ENCODE results near the gene EDEM3.
"Not testable (repeated sequence)": the region's sequence is repeated elsewhere in the genome, so short reads cannot be mapped to it uniquely, and the experiment has no call there.

Gene EDEM3

GRCh38 chr1:184686540-184686939 is 68.1 kb downstream of the EDEM3 start:
- POLR2A ChIA-PET = no interaction called here
- CTCF ChIA-PET = no interaction called here
- no peak for TF ChIP-seq NFRKB (IDR thresholded peaks at IDR 0.05)
- no peak for TF ChIP-seq SUZ12 (IDR thresholded peaks at IDR 0.05)
- no peak for TF ChIP-seq FOXK2 (IDR thresholded peaks at IDR 0.05)
- TF ChIP-seq BHLHE40 (IDR thresholded peaks at IDR 0.05; ENCODE audit: borderline replicate concordance) = no peak
- no peak for TF ChIP-seq ELF4 (IDR thresholded peaks at IDR 0.05)
- no peak for TF ChIP-seq CTBP1 (IDR thresholded peaks at IDR 0.05; ENCODE audit: borderline replicate concordance)
- no peak for TF ChIP-seq ARNT (IDR thresholded peaks at IDR 0.05)
- TF ChIP-seq FOXM1 (IDR thresholded peaks at IDR 0.05; ENCODE audit: borderline replicate concordance) = no peak
- TF ChIP-seq PKNOX1 (IDR thresholded peaks at IDR 0.05) = no peak
- no peak for TF ChIP-seq LEF1 (IDR thresholded peaks at IDR 0.05; ENCODE audit: borderline replicate concordance)
- no peak for TF ChIP-seq HDGF (IDR thresholded peaks at IDR 0.05; ENCODE audit: borderline replicate concordance)
- TF ChIP-seq ZNF384 (IDR thresholded peaks at IDR 0.05) = no peak
- no peak for TF ChIP-seq TARDBP (IDR thresholded peaks at IDR 0.05)
- no peak for TF ChIP-seq L3MBTL2 (conservative IDR thresholded peaks at IDR 0.05)
- TF ChIP-seq SP1 (IDR thresholded peaks at IDR 0.05) = no peak
- TF ChIP-seq FOXA1 (IDR thresholded peaks at IDR 0.05) = no peak
- no peak for DNase-seq (ENCODE audit: extremely low spot score)

- ChIA-PET CTCF (interaction anchor here (0.6 to 1.2 kb wide), 2 partner anchors 21 to 24 kb away, joined by 3 to 4 read pairs; no protein-coding TSS in a partner anchor), POLR2A (no interaction called here)
- no peak for DNase-seq (ENCODE audit: extremely low spot score)
- TF ChIP-seq ARNT (IDR thresholded peaks at IDR 0.05) (no peak), PKNOX1 (IDR thresholded peaks at IDR 0.05) (no peak), HDGF (IDR thresholded peaks at IDR 0.05; ENCODE audit: borderline replicate concordance) (no peak), ELF4 (IDR thresholded peaks at IDR 0.05) (no peak), SP1 (IDR thresholded peaks at IDR 0.05) (no peak), L3MBTL2 (conservative IDR thresholded peaks at IDR 0.05) (no peak), CTBP1 (IDR thresholded peaks at IDR 0.05; ENCODE audit: borderline replicate concordance) (no peak), SUZ12 (IDR thresholded peaks at IDR 0.05) (no peak), NFRKB (IDR thresholded peaks at IDR 0.05) (no peak), BHLHE40 (IDR thresholded peaks at IDR 0.05; ENCODE audit: borderline replicate concordance) (no peak), LEF1 (IDR thresholded peaks at IDR 0.05; ENCODE audit: borderline replicate concordance) (no peak), FOXA1 (IDR thresholded peaks at IDR 0.05) (no peak)
These were observed 69.5 kb downstream of the EDEM3 start for GRCh38 chr1:184685116-184685515.

- no peak for DNase-seq (ENCODE audit: extremely low spot score)
- no peak for TF ChIP-seq SUZ12 (IDR thresholded peaks at IDR 0.05)
- no peak for TF ChIP-seq SP1 (IDR thresholded peaks at IDR 0.05)
- no peak for TF ChIP-seq NFRKB (IDR thresholded peaks at IDR 0.05)
- no peak for TF ChIP-seq FOXK2 (IDR thresholded peaks at IDR 0.05)
- TF ChIP-seq CTBP1 (IDR thresholded peaks at IDR 0.05; ENCODE audit: borderline replicate concordance) = no peak
- no peak for TF ChIP-seq LEF1 (IDR thresholded peaks at IDR 0.05; ENCODE audit: borderline replicate concordance)
- TF ChIP-seq PKNOX1 (IDR thresholded peaks at IDR 0.05) = no peak
- no peak for TF ChIP-seq ZNF384 (IDR thresholded peaks at IDR 0.05)
- TF ChIP-seq L3MBTL2 (conservative IDR thresholded peaks at IDR 0.05) = no peak
- no peak for TF ChIP-seq HDGF (IDR thresholded peaks at IDR 0.05; ENCODE audit: borderline replicate concordance)
- POLR2A ChIA-PET = no interaction called here
- CTCF ChIA-PET = interaction anchor here (0.6 to 1.2 kb wide), 2 partner anchors 21 to 24 kb away, joined by 3 to 4 read pairs; no protein-coding TSS in a partner anchor
These were observed 70.2 kb downstream of the EDEM3 start for GRCh38 chr1:184684285-184685074.

- no peak for DNase-seq (ENCODE audit: extremely low spot score)
- TF ChIP-seq HDGF (IDR thresholded peaks at IDR 0.05; ENCODE audit: borderline replicate concordance) (no peak), FOXM1 (IDR thresholded peaks at IDR 0.05; ENCODE audit: borderline replicate concordance) (no peak), SP1 (IDR thresholded peaks at IDR 0.05) (no peak), BHLHE40 (IDR thresholded peaks at IDR 0.05; ENCODE audit: borderline replicate concordance) (no peak), ZNF384 (IDR thresholded peaks at IDR 0.05) (no peak), ELF4 (IDR thresholded peaks at IDR 0.05) (no peak), LEF1 (IDR thresholded peaks at IDR 0.05; ENCODE audit: borderline replicate concordance) (no peak), L3MBTL2 (conservative IDR thresholded peaks at IDR 0.05) (no peak), PKNOX1 (IDR thresholded peaks at IDR 0.05) (no peak), NFRKB (IDR thresholded peaks at IDR 0.05) (no peak), CTBP1 (IDR thresholded peaks at IDR 0.05; ENCODE audit: borderline replicate concordance) (no peak)
- CTCF ChIA-PET = no interaction called here
- POLR2A ChIA-PET = no interaction called here
These were observed 71.7 kb downstream of the EDEM3 start for GRCh38 chr1:184682956-184683355.

GRCh38 chr1:184680611-184681225 is 73.9 kb downstream of the EDEM3 start:
- CTCF ChIA-PET; DNase-seq (ENCODE audit: extremely low spot score); POLR2A ChIA-PET: not testable (repeated sequence)

- CTCF ChIA-PET; DNase-seq (ENCODE audit: extremely low spot score); POLR2A ChIA-PET: not testable (repeated sequence)
These were observed 75.2 kb downstream of the EDEM3 start for GRCh38 chr1:184679472-184679871.
